SKM-1 treated with dmso at 0.1 percent for 144 hours (cell line): ENCODE results near the gene OR14A2.
"Not testable (repeated sequence)": the region's sequence is repeated elsewhere in the genome, so short reads cannot be mapped to it uniquely, and the experiment has no call there.

Experiments
- DNase-seq: peaks from one replicate; lab custom pipeline; 2025; ENCODE audit not compliant: unreplicated experiment; lab: John Stamatoyannopoulos, UW

Gene OR14A2

DNA sequence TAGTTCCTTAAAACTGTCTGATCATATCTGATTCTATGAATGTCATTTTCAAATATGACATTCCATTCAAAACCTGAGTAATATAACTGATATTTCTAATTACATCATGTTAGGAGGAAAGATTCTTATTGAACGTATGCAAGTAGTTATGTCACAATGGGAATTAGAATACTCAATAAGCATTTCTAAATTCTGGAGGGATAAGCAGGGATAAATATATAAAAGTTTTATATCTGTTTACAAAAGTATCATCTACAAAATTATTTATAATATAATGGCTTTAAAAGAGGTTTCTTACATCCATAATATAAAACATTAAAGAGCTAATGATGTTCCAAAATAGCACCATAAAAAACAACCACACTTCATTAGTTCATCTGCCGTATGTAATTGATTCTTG lies at the start of gene OR14A2:
Gene OR14A2, minus strand, starts transcription at position 101 of the 400 bp plus-strand sequence.
- DNase-seq, result no peak

DNA sequence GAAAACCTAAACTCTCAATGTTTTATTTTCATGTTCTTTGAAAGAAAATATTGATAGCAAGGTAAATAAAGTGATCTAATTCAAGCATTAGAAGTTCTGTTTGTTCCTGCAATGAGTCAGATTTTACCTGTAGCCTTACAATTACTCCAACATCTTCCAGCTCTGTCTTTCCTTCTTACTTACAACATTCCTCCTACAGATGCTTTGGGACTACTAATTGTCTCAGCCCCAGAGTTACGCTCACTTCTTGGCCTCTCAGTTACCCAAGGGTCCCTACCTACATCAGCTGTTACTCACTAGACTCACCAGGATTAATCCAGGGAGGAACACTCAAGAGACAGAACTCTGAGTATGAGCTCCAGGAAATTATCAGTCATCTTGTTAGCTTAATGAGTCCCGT lies 49.6 kb upstream of the OR14A2 start:
- no peak for DNase-seq

DNA sequence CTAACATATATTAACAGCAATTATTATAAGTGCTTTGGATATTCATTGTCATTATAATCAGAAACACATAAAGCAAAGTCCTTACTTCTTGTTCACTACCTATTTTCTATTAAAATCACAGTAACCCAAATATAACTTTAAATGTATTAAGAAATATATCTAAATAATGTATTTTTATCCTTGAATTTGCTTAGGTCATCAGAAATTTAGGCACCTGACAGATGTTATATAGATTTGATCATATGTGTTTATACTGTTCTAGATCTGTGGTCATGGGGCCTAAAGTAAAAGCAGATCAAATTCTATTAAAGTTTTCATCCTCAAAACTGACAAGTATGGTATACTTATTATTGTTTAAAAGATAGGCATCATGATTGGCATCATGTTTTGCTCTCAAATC lies 21.7 kb upstream of the OR14A2 start:
- DNase-seq, result no peak

- no peak for DNase-seq
Observed at GRCh38 chr1:247760456-247760855, 12.5 kb upstream of the OR14A2 start, which contains the start of gene OR1C1. Gene OR1C1, minus strand, starts transcription at chr1:247760556. Its CDS starts 2,150 bp downstream, at chr1:247758406.

- DNase-seq, result not testable (repeated sequence)
Observed at GRCh38 chr1:247754311-247754710, 6.4 kb upstream of the OR14A2 start.

DNA sequence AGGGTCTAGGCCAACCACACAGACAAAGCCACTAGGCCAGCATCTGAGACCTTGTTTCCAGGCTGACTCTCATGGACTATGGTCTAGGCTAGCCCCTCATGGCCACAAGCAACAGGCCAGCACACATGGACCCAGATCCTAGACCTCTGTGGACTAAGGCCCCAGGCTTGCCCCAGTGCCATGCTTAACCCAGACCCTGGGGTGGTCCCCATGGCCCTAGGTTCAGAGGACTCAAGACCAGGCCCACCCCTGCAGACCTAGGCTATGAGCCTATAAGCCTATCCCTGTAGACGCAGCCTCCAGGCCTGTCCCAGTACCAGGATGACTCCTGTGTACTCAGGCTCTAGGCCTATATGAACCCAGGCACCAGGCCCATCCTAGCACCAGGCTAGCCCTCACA lies 1.9 kb upstream of the OR14A2 start:
- no peak for DNase-seq

GRCh38 chr1:247747616-247748015 lies 325 bp downstream of the OR14A2 start:
- DNase-seq, result no peak

DNA sequence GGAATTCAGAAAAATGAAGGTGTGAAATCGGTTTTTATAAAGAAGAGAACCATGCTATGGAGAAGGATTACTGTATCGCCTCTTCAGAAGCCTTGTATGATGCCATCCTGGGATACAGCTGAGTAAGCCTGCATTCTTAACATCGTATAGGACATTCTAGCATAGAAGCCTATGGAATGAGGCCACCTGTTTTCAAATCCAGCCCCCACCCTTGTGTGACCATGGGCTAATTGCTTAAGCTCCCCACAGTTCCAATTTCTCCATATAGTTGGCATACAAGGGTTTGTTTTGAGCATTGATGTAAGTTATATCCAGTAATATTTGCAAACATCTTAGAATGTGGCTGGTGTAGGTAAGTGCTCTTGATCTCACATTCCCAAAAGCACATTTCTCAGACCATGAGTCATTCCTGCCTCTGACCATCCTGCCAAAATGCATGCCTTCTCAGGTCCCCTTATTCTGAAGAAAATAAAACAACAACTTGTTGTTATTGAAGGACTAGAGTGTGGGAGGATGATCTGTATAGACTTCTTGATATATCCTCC lies 1.5 kb downstream of the OR14A2 start:
- DNase-seq, result no peak

DNA sequence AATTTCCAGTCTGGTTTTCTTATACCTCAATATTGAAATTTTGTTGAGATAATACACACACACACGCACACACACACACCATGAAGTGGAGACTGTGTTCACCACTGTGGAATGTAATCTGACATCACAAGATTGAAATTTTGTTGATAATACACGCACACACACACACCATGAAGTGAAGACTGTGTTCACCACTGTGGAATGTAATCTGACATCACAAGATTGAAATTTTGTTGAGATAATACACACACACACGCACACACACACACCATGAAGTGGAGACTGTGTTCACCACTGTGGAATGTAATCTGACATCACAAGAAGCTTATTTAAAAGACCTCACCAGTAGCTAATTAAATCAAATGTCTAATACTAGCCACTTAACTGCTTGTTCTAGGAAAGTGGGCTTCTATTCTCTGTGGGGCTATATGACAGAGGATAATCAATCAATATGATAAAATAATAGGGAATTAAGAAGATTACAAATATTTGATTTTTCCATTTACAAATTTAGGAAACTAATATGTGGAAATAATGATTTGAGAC lies 5.7 kb downstream of the OR14A2 start:
- DNase-seq, result not testable (repeated sequence)

- DNase-seq, result no peak
Observed at GRCh38 chr1:247741756-247742155, 6.2 kb downstream of the OR14A2 start.

- no peak for DNase-seq
Observed at GRCh38 chr1:247740721-247741120, 7.2 kb downstream of the OR14A2 start.

- no peak for DNase-seq
Observed at GRCh38 chr1:247738315-247738714, 9.6 kb downstream of the OR14A2 start, which contains the start of gene OR14K1. Gene OR14K1, plus strand, starts transcription at chr1:247738615. Its CDS starts 0 bp downstream, at chr1:247738615.

GRCh38 chr1:247721222-247721621 lies 26.7 kb downstream of the OR14A2 start:
- no peak for DNase-seq

- no peak for DNase-seq
Observed at GRCh38 chr1:247716546-247716945, 31.4 kb downstream of the OR14A2 start, which contains the start of gene OR6F1. Gene OR6F1, minus strand, starts transcription at chr1:247716646. Its CDS starts 3,891 bp downstream, at chr1:247712755.

DNA sequence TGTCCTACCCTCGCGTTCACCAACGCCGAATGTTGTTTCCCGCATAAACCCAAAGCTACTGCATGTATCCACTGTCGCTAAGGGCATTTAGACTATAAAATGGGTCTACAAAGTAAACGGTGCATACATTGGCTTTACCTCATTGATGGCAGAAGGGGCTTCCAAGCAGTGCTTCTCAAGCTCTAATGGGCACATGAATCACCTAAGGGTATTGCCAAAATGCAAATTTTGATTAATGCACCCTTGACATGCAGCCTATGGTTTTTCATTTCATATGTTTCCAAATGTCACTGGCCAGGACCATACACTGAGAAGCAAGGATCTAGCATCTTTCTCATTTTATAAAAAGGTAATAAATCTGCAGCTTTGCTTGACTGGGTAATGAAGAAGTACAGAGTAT lies 34.2 kb downstream of the OR14A2 start:
- no peak for DNase-seq

DNA sequence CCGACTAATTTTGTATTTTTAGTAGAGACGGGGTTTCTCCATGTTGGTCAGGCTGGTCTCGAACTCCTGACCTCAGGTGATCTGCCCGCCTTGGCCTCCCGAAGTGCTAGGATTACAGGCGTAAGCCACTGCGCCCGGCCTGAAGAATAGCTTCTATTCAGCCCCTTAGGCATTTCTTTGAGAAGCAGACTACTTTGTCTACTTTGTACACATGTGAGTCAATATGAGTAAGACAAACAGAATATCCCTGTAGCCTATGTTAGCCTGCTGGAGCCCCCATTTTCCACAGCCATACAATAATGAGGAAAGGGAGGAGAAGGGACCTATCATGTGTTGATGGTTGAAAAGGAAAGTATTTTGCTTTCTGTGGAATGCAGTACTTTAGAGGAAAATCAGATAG lies 37.3 kb downstream of the OR14A2 start:
- DNase-seq, result not testable (repeated sequence)

GRCh38 chr1:247701338-247701737 lies 46.6 kb downstream of the OR14A2 start:
- no peak for DNase-seq

GRCh38 chr1:247681288-247681897 lies 66.5 kb downstream of the OR14A2 start:
- DNase-seq, result peak; percentile 81

GRCh38 chr1:247680171-247680570 lies 67.8 kb downstream of the OR14A2 start:
- DNase-seq, result no peak

DNA sequence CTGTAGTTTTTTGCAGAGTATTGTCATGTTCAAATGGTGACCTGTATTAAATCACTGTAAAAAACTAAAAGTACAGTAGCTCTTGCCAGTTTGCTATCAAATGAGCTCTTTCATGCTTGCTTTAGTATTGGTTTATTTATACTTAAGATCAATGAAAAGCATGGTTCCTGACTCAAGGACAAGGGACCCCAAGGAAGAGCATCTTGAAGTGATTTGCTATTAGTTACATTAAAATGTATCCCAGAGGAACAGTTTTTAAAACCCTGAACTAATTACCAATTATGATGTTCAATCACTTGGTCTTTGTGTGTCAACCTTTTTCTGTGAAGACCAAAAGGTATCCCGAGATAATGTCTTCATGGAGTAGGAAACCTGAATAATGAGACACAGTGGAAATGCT lies 68.3 kb downstream of the OR14A2 start, which contains the start of gene OR13G1:
Gene OR13G1, minus strand, starts transcription at position 101 of the 400 bp plus-strand sequence. CDS start 6,698 bp downstream, outside the sequence.
- no peak for DNase-seq
